Mesendoderm (in vitro differentiated cells): Measurements from ENCODE around the gene FAM83F.

Experiments
- DNase-seq: peaks from one replicate; pipeline ENCODE4 v3.0.0; 2013
- H2AK5ac ChIP-seq: 2 replicates; pipeline ENCODE4 v1.6.1; 2013; ENCODE audit warnings: low read length, inconsistent platforms
- H2BK120ac ChIP-seq: 2 replicates; pipeline ENCODE4 v1.6.1; 2013; ENCODE audit warnings: low read depth, mild to moderate bottlenecking, low read length, moderate library complexity, mixed read lengths
- H2BK15ac ChIP-seq: replicated peaks from 2 replicates; pipeline ENCODE4 v1.6.1; 2013; ENCODE audit warnings: low read depth, mild to moderate bottlenecking, moderate library complexity
- H2BK5ac ChIP-seq: 2 replicates; pipeline ENCODE4 v1.6.1; 2013; ENCODE audit warnings: low read length, inconsistent platforms
- H3K18ac ChIP-seq: 2 replicates; pipeline ENCODE4 v1.6.1; 2013; ENCODE audit warnings: mild to moderate bottlenecking, low read length, mixed read lengths
- H3K23ac ChIP-seq: one replicate; pipeline ENCODE4 v1.6.1; 2013; ENCODE audit warnings: low read length
- H3K27ac ChIP-seq: 2 replicates; pipeline ENCODE4 v1.5.1; 2013; ENCODE audit warnings: low read depth, mild to moderate bottlenecking, inconsistent platforms, low read length, moderate library complexity
- H3K27me3 ChIP-seq: 2 replicates; pipeline ENCODE4 v1.6.1; 2013; ENCODE audit warnings: low read length, control low read depth, mild to moderate bottlenecking, inconsistent platforms; ENCODE audit not compliant: insufficient read depth, poor library complexity
- H3K36me3 ChIP-seq: 2 replicates; pipeline ENCODE4 v1.6.1; 2013; ENCODE audit warnings: low read length, inconsistent platforms; ENCODE audit not compliant: control insufficient read depth, insufficient read depth
- H3K4ac ChIP-seq: one replicate; pipeline ENCODE4 v1.6.1; 2013; ENCODE audit warnings: low read depth, mild to moderate bottlenecking, low read length, moderate library complexity
- H3K4me1 ChIP-seq: 2 replicates; pipeline ENCODE4 v1.6.1; 2013; ENCODE audit warnings: low read depth, low read length, inconsistent platforms; ENCODE audit not compliant: control insufficient read depth
- H3K4me2 ChIP-seq: 2 replicates; pipeline ENCODE4 v1.6.1; 2013; ENCODE audit warnings: low read length
- H3K4me3 ChIP-seq: 2 replicates; pipeline ENCODE4 v1.5.1; 2013; ENCODE audit warnings: mild to moderate bottlenecking, low read length
- H3K56ac ChIP-seq: one replicate; pipeline ENCODE4 v1.6.1; 2013; ENCODE audit warnings: low read length
- H3K79me1 ChIP-seq: 2 replicates; pipeline ENCODE4 v1.6.1; 2013; ENCODE audit warnings: low read length, inconsistent platforms
- H3K79me2 ChIP-seq: 2 replicates; pipeline ENCODE4 v1.6.1; 2013; ENCODE audit warnings: mild to moderate bottlenecking, low read length; ENCODE audit not compliant: control insufficient read depth, insufficient read depth
- H3K9ac ChIP-seq: 2 replicates; pipeline ENCODE4 v1.6.1; 2013; ENCODE audit warnings: low read length, inconsistent platforms
- H4K5ac ChIP-seq: one replicate; pipeline ENCODE4 v1.6.1; 2013; ENCODE audit warnings: low read length
- H4K8ac ChIP-seq: one replicate; pipeline ENCODE4 v1.6.1; 2013; ENCODE audit warnings: low read depth, mild to moderate bottlenecking, control low read depth, low read length, moderate library complexity
- WGBS: extraction: QIAGEN DNeasy Blood & Tissue Kit; methylation state at CpG from one replicate; pipeline ENCODE4 v1.1.7; 2013; ENCODE audit warnings: low lambda C conversion rate, missing lambda C conversion rate; ENCODE audit not compliant: insufficient coverage; ENCODE audit errors: extremely low coverage; 5-methylcytosine and 5-hydroxymethylcytosine counted together

Gene FAM83F

DNA sequence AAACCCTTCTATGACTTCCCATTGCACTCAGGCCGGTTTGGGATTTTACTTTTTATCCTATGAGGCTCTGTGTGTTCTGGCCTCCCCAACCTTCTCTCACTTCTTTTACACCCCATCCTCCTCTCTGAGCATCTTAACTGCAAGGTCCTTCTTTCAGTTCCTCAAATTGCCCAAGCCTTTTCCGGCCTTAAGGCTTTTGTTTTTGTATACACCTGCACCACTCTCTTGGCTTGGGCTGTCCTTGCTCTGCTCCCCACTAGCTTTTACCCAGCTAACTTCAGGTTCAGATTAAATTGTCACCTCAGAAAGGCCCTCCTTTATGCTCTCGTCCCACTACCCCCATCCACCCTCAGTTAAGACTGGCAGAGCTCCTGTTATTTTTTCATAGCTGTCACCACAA, 55.5 kb downstream of the FAM83F start:
- no peak overlapping the region for H3K56ac ChIP-seq
- H3K36me3 ChIP-seq = no peaks in the 10 kb centered on the region

DNA sequence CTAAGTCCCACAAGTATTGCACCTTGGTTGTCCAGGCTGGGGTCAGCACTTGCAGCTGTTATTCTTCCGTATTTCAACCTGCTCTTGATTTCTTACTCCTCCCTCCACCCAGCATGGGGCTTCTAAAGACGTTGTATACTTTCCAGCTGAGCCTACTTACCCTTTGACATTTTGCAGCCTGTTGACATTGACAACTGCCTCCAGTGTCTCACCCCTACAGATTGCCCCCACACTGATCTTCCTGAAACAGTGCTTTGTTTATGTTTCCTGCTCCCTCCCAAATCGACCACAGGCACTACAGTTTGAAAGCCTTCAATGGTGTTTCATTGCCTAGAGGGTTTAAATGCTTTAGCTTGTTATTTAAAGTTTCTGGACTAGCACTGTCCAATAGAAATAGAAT, 56.6 kb downstream of the FAM83F start:
- no peaks in the 10 kb centered on the region for H3K79me2 ChIP-seq
- WGBS = no CpG with 5 or more reads among the region's 3 CpGs

More for the DNA sequence above, 55.5 kb downstream of the FAM83F start:
- H3K79me2 ChIP-seq = peaks cover 2% of the 10 kb centered on the region
- no peak overlapping the region for H2BK15ac ChIP-seq
- H2BK120ac ChIP-seq = no peak overlapping the region
- H3K9ac ChIP-seq = no peak overlapping the region
- no peak overlapping the region for H4K8ac ChIP-seq
- H3K27me3 ChIP-seq = no peaks in the 10 kb centered on the region
- no peak overlapping the region for H3K27ac ChIP-seq
- H3K79me1 ChIP-seq = peaks cover 2% of the 10 kb centered on the region
- WGBS = no CpG with 5 or more reads among the region's 3 CpGs
- H2AK5ac ChIP-seq = no peak overlapping the region
- H2BK5ac ChIP-seq = no peak overlapping the region
- H3K18ac ChIP-seq = no peak overlapping the region
- H3K4me1 ChIP-seq = peaks cover 4% of the 10 kb centered on the region
- H3K4me3 ChIP-seq = no peak overlapping the region
- H3K4me2 ChIP-seq = no peak overlapping the region
- no peak overlapping the region for H4K5ac ChIP-seq
- no peak overlapping the region for H3K23ac ChIP-seq
- H3K4ac ChIP-seq = no peak overlapping the region
- DNase-seq = no peak

DNA sequence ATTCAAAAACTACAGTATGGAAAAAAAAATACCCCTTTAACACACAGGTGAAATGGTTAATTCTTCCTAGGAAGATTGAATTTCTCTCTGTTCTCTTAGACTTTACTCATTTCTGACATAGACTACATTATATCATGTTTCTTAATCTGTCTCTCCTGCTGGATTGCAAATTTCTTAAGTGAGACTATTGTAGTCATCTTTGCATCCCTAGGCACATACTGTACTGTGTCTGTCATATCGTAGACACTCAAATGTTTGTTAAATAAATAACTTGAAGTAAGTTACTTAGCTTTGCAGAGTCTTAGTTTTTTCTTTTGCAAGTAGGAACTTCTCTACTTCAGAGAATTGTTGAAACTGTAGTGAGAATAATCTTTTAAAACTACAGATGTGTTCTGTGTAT, 58.7 kb downstream of the FAM83F start:
- H4K5ac ChIP-seq = no peak overlapping the region
- peaks cover 15% of the 10 kb centered on the region for H3K4me1 ChIP-seq
- no peak overlapping the region for H3K18ac ChIP-seq
- H3K4me2 ChIP-seq = no peak overlapping the region
- no peak for DNase-seq
- no peak overlapping the region for H2BK5ac ChIP-seq
- no peaks in the 10 kb centered on the region for H3K79me1 ChIP-seq
- WGBS = no CpG with 5 or more reads among the region's 1 CpG
- no peaks in the 10 kb centered on the region for H3K36me3 ChIP-seq
- H2BK15ac ChIP-seq = no peak overlapping the region
- no peak overlapping the region for H3K9ac ChIP-seq
- no peak overlapping the region for H3K23ac ChIP-seq
- H2AK5ac ChIP-seq = no peak overlapping the region
- H3K4ac ChIP-seq = no peak overlapping the region
- H4K8ac ChIP-seq = no peak overlapping the region
- no peak overlapping the region for H2BK120ac ChIP-seq
- H3K4me3 ChIP-seq = no peak overlapping the region
- no peaks in the 10 kb centered on the region for H3K79me2 ChIP-seq
- no peak overlapping the region for H3K56ac ChIP-seq
- H3K27me3 ChIP-seq = no peaks in the 10 kb centered on the region
- H3K27ac ChIP-seq = no peak overlapping the region

More for the DNA sequence above, 56.6 kb downstream of the FAM83F start:
- no peak overlapping the region for H2BK5ac ChIP-seq
- peaks cover 10% of the 10 kb centered on the region for H3K4me1 ChIP-seq
- H2BK15ac ChIP-seq = no peak overlapping the region
- no peak for DNase-seq
- H3K4me3 ChIP-seq = no peak overlapping the region
- H3K9ac ChIP-seq = no peak overlapping the region
- no peak overlapping the region for H2BK120ac ChIP-seq
- no peaks in the 10 kb centered on the region for H3K79me1 ChIP-seq
- no peaks in the 10 kb centered on the region for H3K36me3 ChIP-seq
- no peak overlapping the region for H2AK5ac ChIP-seq
- H3K18ac ChIP-seq = no peak overlapping the region
- no peak overlapping the region for H3K56ac ChIP-seq
- no peaks in the 10 kb centered on the region for H3K27me3 ChIP-seq
- H4K8ac ChIP-seq = no peak overlapping the region
- no peak overlapping the region for H3K4ac ChIP-seq
- H3K27ac ChIP-seq = no peak overlapping the region
- H3K4me2 ChIP-seq = no peak overlapping the region
- no peak overlapping the region for H3K23ac ChIP-seq
- H4K5ac ChIP-seq = no peak overlapping the region

DNA sequence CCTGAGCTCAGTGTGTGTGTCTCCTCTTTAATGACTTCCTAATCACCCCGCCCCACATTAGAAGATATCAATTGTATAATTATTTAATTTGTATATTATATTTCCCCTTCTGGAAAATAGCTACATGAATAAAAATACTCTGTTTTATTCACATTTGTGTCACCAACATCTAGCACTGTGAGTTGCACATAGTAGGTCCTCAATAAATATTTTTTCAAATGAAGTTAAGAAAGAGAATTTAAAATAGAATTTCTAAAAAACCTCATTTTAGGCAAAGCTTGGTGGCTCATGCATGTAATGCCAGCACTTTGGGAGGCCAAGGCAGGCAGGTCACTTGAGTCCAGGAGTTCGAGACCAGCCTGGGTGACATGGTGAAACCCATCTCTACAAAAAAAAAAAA, 59.7 kb downstream of the FAM83F start:
- Histone ChIP-seq H3K36me3 (no peaks in the 10 kb centered on the region), H2AK5ac (no peak overlapping the region), H2BK120ac (no peak overlapping the region), H3K79me1 (no peaks in the 10 kb centered on the region), H3K79me2 (no peaks in the 10 kb centered on the region), H3K18ac (no peak overlapping the region), H2BK5ac (no peak overlapping the region), H3K56ac (no peak overlapping the region), H3K23ac (no peak overlapping the region), H3K4ac (no peak overlapping the region), H3K27me3 (no peaks in the 10 kb centered on the region), H3K27ac (no peak overlapping the region), H3K9ac (no peak overlapping the region), H2BK15ac (no peak overlapping the region), H3K4me2 (no peak overlapping the region), H4K5ac (no peak overlapping the region), H4K8ac (no peak overlapping the region), H3K4me3 (no peak overlapping the region), H3K4me1 (peaks cover 16% of the 10 kb centered on the region)
- DNase-seq = no peak
- no CpG with 5 or more reads among the region's 2 CpGs for WGBS

DNA sequence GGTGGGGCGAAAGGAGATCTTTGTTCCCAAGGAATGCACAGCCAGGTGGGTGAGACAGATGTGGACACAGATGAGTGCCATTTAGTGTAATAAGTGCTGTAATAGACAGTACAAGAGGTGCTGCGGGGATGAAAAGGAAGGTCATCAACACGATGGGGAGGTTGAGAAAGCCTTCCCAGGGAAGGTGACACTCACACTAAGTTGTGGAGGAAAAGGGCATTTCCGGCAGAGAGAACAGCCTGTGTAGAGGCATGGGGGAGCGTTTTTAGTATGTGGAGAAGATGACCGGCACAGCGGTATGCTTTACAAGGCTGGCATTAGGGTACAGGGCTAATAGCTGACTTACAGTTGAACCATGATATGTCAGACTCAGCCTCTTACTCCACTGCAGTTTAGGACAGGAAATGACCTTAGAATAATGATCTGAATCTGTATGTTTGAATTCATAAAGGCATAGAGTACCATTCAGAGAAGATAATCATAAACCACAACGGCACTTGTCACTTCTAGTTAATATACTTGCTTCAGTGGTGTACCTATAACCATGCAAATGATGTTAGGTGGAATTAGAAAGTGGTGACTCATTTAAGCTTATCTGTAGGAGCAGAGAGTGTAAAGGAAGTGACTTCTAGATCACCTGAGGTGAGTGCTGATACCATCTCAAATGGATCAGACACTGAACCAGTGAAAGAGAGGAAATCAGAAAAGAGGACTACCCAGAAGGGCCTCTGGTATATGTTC, 60.6 kb downstream of the FAM83F start:
- no CpG with 5 or more reads among the region's 8 CpGs for WGBS
- H3K4me1 ChIP-seq = peaks cover 16% of the 10 kb centered on the region

DNA sequence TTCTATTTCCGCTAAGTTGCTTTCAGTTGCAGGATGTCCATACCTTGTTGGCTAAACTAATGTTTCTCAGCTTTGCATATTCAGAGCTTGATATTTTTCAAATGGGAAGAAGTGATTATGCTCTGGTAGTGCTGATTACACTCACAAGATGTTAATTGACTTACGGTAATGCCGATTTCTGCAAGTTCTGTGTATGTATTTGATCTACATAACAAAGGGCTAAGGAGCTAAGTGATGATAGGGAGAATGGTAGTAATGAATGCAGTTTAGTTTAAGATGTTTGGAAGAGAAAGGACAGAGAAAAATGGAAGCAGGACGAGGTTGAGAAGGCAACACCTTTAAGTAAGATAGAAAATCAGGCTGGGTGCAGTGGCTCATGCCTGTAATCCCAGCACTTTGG, 61.4 kb downstream of the FAM83F start:
- Histone ChIP-seq H3K56ac (no peak overlapping the region), H3K27me3 (no peaks in the 10 kb centered on the region), H3K79me2 (no peaks in the 10 kb centered on the region), H3K4me1 (peaks cover 16% of the 10 kb centered on the region), H3K79me1 (no peaks in the 10 kb centered on the region), H2AK5ac (no peak overlapping the region), H3K36me3 (no peaks in the 10 kb centered on the region), H2BK5ac (no peak overlapping the region), H3K4me3 (no peak overlapping the region), H4K5ac (no peak overlapping the region), H3K9ac (no peak overlapping the region), H3K27ac (no peak overlapping the region), H2BK15ac (no peak overlapping the region), H3K4ac (no peak overlapping the region), H3K23ac (no peak overlapping the region), H2BK120ac (no peak overlapping the region), H4K8ac (no peak overlapping the region), H3K4me2 (no peak overlapping the region), H3K18ac (peak overlapping the region; percentile 34)
- no peak for DNase-seq
- WGBS = no CpG with 5 or more reads among the region's 4 CpGs

More for the DNA sequence above, 60.6 kb downstream of the FAM83F start:
- no peak overlapping the region for H3K27ac ChIP-seq
- H2BK5ac ChIP-seq = no peak overlapping the region
- no peaks in the 10 kb centered on the region for H3K79me1 ChIP-seq
- no peak overlapping the region for H3K18ac ChIP-seq
- no peak overlapping the region for H3K4ac ChIP-seq
- peak overlapping the region; percentile 93 for H2AK5ac ChIP-seq
- H2BK15ac ChIP-seq = no peak overlapping the region
- no peak overlapping the region for H3K23ac ChIP-seq
- DNase-seq = peak; percentile 82
- H4K5ac ChIP-seq = no peak overlapping the region
- H2BK120ac ChIP-seq = no peak overlapping the region
- no peak overlapping the region for H3K9ac ChIP-seq
- no peak overlapping the region for H3K4me2 ChIP-seq
- H3K4me3 ChIP-seq = no peak overlapping the region
- H3K56ac ChIP-seq = no peak overlapping the region
- no peaks in the 10 kb centered on the region for H3K36me3 ChIP-seq
- no peak overlapping the region for H4K8ac ChIP-seq
- no peaks in the 10 kb centered on the region for H3K79me2 ChIP-seq
- no peaks in the 10 kb centered on the region for H3K27me3 ChIP-seq
